Measurements from ENCODE around the gene CANT1.
"Not testable (repeated sequence)": the region's sequence is repeated elsewhere in the genome, so short reads cannot be mapped to it uniquely, and the experiment has no call there.

Gene CANT1

GRCh38 chr17:78958641-78959127 lies 50.9 kb downstream of the CANT1 start:
- DNase-seq (ENCODE audit: low read depth): no peak

- no peak for DNase-seq (ENCODE audit: low read depth)
Observed at GRCh38 chr17:78957128-78957527, 52.4 kb downstream of the CANT1 start.

- DNase-seq (ENCODE audit: low read depth): no peak
Observed at GRCh38 chr17:78956254-78956653, 53.3 kb downstream of the CANT1 start.

GRCh38 chr17:78954684-78955083 lies 54.9 kb downstream of the CANT1 start:
- DNase-seq (ENCODE audit: low read depth): no peak

GRCh38 chr17:78953356-78954350 lies 55.9 kb downstream of the CANT1 start:
- no peak for DNase-seq (ENCODE audit: low read depth)

- no peak for DNase-seq (ENCODE audit: low read depth)
Observed at GRCh38 chr17:78952706-78953105, 56.9 kb downstream of the CANT1 start.

- no peak for DNase-seq (ENCODE audit: low read depth)
Observed at GRCh38 chr17:78951967-78952551, 57.5 kb downstream of the CANT1 start.

- DNase-seq (ENCODE audit: low read depth): no peak
Observed at GRCh38 chr17:78950870-78951269, 58.7 kb downstream of the CANT1 start.

GRCh38 chr17:78947235-78948149 lies 62.1 kb downstream of the CANT1 start:
- no peak for DNase-seq (ENCODE audit: low read depth)

- no peak for DNase-seq (ENCODE audit: low read depth)
Observed at GRCh38 chr17:78946631-78947030, 62.9 kb downstream of the CANT1 start.

GRCh38 chr17:78946131-78946530 lies 63.4 kb downstream of the CANT1 start:
- no peak for DNase-seq (ENCODE audit: low read depth)

GRCh38 chr17:78945455-78945854 lies 64.1 kb downstream of the CANT1 start:
- not testable (repeated sequence) for DNase-seq (ENCODE audit: low read depth)

- DNase-seq (ENCODE audit: low read depth): no peak
Observed at GRCh38 chr17:78944956-78945355, 64.6 kb downstream of the CANT1 start.

- no peak for DNase-seq (ENCODE audit: low read depth)
Observed at GRCh38 chr17:78944026-78944425, 65.5 kb downstream of the CANT1 start.

Measured in stimulated activated CD8-positive, alpha-beta memory T cell treated with anti-CD3 and anti-CD28 coated beads, Interleukin-7, amount 100 ng/mL, for 24 hours (primary cell).